Measurements from ENCODE around the gene INAVA.

Gene INAVA

GRCh38 chr1:200899451-200899915 lies 4.8 kb downstream of the INAVA start:
- Histone ChIP-seq H3K27me3 (replicated peaks; ENCODE audit: control insufficient read depth, insufficient read depth, low read length) (no peaks in the 10 kb centered on the region), H3K4me3 (replicated peaks; ENCODE audit: low read depth, low read length) (no peak overlapping the region), H3K36me3 (ENCODE audit: control insufficient read depth, insufficient read depth, low read length) (no peaks in the 10 kb centered on the region)
- no peak for TF ChIP-seq CTCF (IDR thresholded peaks at IDR 0.05; ENCODE audit: insufficient read depth, low read length, poor library complexity, severe bottlenecking)
- no peak for DNase-seq (ENCODE audit: extremely low read depth, insufficient read length)

DNA sequence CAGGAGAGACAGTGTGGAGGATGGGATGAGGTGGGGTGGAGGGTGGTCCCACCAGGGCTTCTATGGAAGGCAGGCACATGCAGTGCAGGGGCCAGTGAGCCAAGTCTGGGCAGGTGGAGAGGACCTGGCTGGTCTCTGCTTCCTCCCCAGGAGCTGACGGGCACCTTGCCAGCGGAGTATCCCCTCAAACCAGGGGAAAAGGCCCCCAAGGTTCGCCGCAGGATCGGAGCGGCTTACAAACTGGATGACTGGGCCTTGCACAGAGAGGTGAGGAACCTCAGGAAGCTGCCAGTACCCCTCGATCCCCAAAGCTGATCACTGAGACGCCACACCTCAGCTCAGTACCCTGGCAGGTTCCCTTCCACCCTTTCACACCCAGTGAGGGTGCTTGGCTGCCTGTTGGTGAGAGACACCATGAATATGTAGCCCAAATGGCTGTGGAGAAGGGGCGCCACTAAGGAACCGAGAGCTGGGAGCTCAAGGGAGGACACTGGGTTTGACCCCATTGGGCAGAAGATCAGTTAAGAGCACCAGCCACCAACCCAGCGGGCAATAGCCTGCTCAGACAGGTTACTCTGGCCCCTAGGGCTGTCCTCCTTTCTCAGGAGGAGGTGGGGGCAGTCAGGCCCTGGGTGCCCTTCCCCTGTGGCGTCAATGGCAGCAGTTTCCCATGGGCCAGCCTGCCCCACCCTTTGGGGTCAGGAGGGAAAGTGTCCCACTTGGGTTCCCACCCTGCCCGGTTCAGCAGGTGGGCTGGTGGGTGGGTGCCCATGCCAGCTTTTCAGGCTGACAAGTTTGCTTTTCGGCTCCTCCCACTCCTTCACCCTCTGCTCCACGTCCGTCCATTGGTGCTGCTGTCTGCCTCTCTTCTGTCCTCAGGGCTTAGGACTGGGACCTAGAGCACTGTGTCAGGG lies 5.5 kb downstream of the INAVA start:
- no peak for TF ChIP-seq CTCF (IDR thresholded peaks at IDR 0.05; ENCODE audit: insufficient read depth, low read length, poor library complexity, severe bottlenecking)
- Histone ChIP-seq H3K27me3 (replicated peaks; ENCODE audit: control insufficient read depth, insufficient read depth, low read length) (no peaks in the 10 kb centered on the region), H3K4me3 (replicated peaks; ENCODE audit: low read depth, low read length) (no peak overlapping the region), H3K36me3 (ENCODE audit: control insufficient read depth, insufficient read depth, low read length) (no peaks in the 10 kb centered on the region)
- DNase-seq (ENCODE audit: extremely low read depth, insufficient read length) = no peak

- Histone ChIP-seq H3K27me3 (replicated peaks; ENCODE audit: control insufficient read depth, insufficient read depth, low read length) (no peaks in the 10 kb centered on the region), H3K4me3 (replicated peaks; ENCODE audit: low read depth, low read length) (no peak overlapping the region), H3K36me3 (ENCODE audit: control insufficient read depth, insufficient read depth, low read length) (no peaks in the 10 kb centered on the region)
- no peak for TF ChIP-seq CTCF (IDR thresholded peaks at IDR 0.05; ENCODE audit: insufficient read depth, low read length, poor library complexity, severe bottlenecking)
- DNase-seq (ENCODE audit: extremely low read depth, insufficient read length) = no peak
Observed at GRCh38 chr1:200900877-200901276, 6.2 kb downstream of the INAVA start.

DNA sequence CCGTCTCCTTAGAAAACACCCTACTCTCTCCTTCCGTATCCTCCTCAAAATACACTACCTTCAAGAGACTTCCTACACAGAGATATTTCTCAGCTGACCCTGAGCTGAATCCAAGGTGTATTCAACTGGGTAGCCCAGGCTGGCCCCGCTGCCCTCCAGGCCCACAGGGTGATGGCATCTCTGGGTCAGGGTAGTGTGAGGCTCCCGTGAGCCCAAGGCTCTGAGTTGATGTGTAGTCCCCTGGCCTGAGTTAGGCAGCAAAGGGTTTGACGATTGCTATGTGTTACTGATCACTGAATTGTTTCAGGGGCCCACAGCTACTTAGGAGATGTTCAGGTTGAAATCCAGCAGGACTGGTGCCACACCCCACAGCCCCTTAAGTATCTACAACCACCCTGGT lies 6.7 kb downstream of the INAVA start:
- no peak overlapping the region for H3K4me3 ChIP-seq (replicated peaks; ENCODE audit: low read depth, low read length)
- no peaks in the 10 kb centered on the region for H3K36me3 ChIP-seq (ENCODE audit: control insufficient read depth, insufficient read depth, low read length)
- no peaks in the 10 kb centered on the region for H3K27me3 ChIP-seq (replicated peaks; ENCODE audit: control insufficient read depth, insufficient read depth, low read length)
- TF ChIP-seq CTCF (IDR thresholded peaks at IDR 0.05; ENCODE audit: insufficient read depth, low read length, poor library complexity, severe bottlenecking) = no peak
- no peak for DNase-seq (ENCODE audit: extremely low read depth, insufficient read length)

- no peak for DNase-seq (ENCODE audit: extremely low read depth, insufficient read length)
- no peak overlapping the region for H3K4me3 ChIP-seq (replicated peaks; ENCODE audit: low read depth, low read length)
- no peaks in the 10 kb centered on the region for H3K27me3 ChIP-seq (replicated peaks; ENCODE audit: control insufficient read depth, insufficient read depth, low read length)
- TF ChIP-seq CTCF (IDR thresholded peaks at IDR 0.05; ENCODE audit: insufficient read depth, low read length, poor library complexity, severe bottlenecking) = no peak
- no peaks in the 10 kb centered on the region for H3K36me3 ChIP-seq (ENCODE audit: control insufficient read depth, insufficient read depth, low read length)
Observed at GRCh38 chr1:200901796-200902444, 7.2 kb downstream of the INAVA start.
